HS-27A (cell line): ENCODE results near the gene TMEM232.

ENCODE experiments used
- DNase-seq: peaks from one replicate; pipeline ENCODE4 v3.0.0-alpha.2; 2012; ENCODE audit warnings: low read depth, missing footprints

The TMEM232 gene

DNA sequence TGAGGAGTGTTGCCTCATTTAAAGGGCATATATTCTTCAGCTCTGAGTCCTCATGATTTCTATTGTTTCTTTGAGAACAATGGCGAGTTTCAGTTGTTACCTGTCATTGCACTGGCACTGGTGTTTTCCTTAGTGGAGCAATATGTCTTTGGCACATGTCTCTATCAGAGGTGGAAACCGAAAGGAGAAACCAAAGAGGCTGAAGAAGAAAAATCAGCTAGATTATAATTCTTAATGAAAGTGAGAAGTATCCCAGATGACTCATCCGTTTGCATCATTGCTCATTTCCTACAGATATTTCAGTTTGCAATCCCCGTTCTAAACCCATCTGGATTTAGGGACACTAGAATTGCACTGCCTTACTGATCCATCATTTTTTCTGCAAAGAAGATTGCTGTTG lies 324.6 kb downstream of the TMEM232 start:
- no peak for DNase-seq

- DNase-seq = no peak
Measured at GRCh38 chr5:110398951-110399350, 327.5 kb downstream of the TMEM232 start.

DNA sequence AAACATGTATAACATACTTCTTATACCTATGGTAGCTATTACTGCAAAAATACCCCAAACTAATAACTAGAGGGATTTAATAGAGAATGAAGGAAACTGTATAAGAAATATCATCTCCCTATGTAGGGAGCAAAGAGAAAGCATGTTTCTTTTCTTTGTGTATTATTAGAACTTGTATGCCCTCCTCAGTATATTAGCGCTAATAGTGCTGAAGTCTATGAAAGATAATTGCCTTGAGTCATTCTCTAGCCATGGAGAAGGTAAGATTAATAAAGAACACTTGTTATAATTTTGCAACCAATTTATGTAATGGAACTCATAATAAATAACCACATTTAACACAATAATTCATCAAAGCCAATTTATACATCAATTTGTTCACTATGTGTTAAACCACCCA lies 329.2 kb downstream of the TMEM232 start:
- DNase-seq = no peak

GRCh38 chr5:110386782-110387181 lies 339.7 kb downstream of the TMEM232 start:
- peak; percentile 42 for DNase-seq

- no peak for DNase-seq
Measured at GRCh38 chr5:110383231-110383630, 343.2 kb downstream of the TMEM232 start.

GRCh38 chr5:110377943-110378342 lies 348.5 kb downstream of the TMEM232 start:
- no peak for DNase-seq

GRCh38 chr5:110377361-110377760 lies 349.1 kb downstream of the TMEM232 start:
- no peak for DNase-seq

- no peak for DNase-seq
Measured at GRCh38 chr5:110376281-110376951, 350.1 kb downstream of the TMEM232 start.

DNA sequence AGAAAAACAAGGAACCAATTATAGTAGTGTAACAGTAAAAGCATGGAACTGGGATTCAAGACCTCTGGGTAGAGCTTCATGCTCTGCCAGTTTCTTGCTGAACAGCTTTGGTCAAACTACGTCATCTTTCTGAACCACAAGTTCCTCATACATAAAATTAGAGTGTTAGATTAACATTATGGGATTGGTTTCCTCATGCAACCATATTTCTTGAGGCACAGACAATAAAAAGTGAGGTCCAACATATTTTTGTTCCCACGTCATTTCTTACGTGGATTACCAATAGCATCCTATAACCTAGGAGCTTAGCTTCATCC lies 354.8 kb downstream of the TMEM232 start:
- no peak for DNase-seq

DNA sequence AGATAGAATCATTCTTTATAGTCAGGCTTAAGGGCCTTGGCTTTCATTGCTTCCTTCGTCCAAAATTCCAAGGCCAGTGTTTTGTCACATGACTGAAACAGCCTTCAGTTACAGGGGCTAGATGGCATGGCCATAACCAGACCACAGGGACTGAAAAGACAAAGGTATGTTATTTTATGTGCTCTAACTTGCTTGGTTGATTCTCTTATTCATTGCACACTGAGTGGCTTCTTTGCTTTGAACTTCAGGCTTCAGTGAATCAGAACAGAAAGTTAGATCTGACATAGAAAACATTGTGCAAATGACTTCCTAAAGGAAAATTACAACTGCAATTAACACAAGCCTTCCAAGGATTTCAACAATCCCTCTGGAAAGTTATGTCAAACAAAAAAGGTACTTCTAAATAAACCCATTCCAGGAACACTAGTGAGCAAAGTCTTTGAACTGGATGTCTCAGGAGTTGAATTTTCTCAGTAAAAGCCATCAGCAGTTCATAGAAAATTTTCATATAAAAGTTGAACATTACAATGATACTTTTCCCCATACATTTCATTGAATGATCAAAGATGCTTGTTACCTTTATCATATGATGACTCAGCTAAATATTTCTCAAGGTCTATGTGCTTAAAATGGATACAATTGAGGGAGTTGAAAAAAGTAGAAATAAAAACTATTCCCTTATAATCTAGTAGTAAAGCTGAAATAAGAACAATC lies 355.3 kb downstream of the TMEM232 start:
- no peak for DNase-seq
